GM12878 (cell line): ENCODE results near the gene MT1G. TPM values are rescaled to one million over a fixed set of nuclear protein-coding genes. Genes with fewer than 3 reads are reported as not detected.
A peak's percentile ranks its signal among the peaks of the same experiment; 100 is the strongest.

Source experiments
- ATF2 ChIP-seq: IDR thresholded peaks from 2 replicates; pipeline ENCODE4 v1.6.1; 2012; ENCODE audit warnings: low read length, inconsistent platforms
- BACH1 ChIP-seq: fragments of 450-650 bp; IDR thresholded peaks from 2 replicates; pipeline ENCODE4 v1.6.1; 2017; ENCODE audit warnings: mild to moderate bottlenecking, borderline replicate concordance
- BHLHE40 ChIP-seq, 2 experiments: fragments of 450-650 bp in 1 of 2; IDR thresholded peaks; 2 replicates each; pipeline ENCODE4 v1.6.1; 2011 to 2017; ENCODE audit warnings: low read depth in 2 of 2, borderline replicate concordance in 1 of 2, improper control_type of control experiment in 1 of 2, low read length in 1 of 2, mild to moderate bottlenecking in 1 of 2
- BRCA1 ChIP-seq: IDR thresholded peaks from 2 replicates; pipeline ENCODE4 v1.6.1; 2011; ENCODE audit warnings: low read depth, low read length, improper control_type of control experiment
- CTCF ChIP-seq, 3 experiments: IDR thresholded peaks in 2 of 3; conservative IDR thresholded peaks in 1 of 3; 2 replicates each; pipeline ENCODE4 v1.5.1; 2011; ENCODE audit warnings: low read depth in 3 of 3, low read length in 3 of 3, mild to moderate bottlenecking in 3 of 3, control low read depth in 2 of 3, moderate library complexity in 2 of 3, inconsistent platforms in 1 of 3, mixed read lengths in 1 of 3; ENCODE audit not compliant: control insufficient read depth in 2 of 3, insufficient read depth in 1 of 3; ENCODE audit errors: extremely low read depth in 1 of 3
- GATAD2B ChIP-seq: fragments of 450-650 bp; conservative IDR thresholded peaks from 2 replicates; pipeline ENCODE4 v1.6.1; 2017; ENCODE audit warnings: low read depth, mild to moderate bottlenecking, moderate library complexity
- MEF2A ChIP-seq: IDR thresholded peaks from 2 replicates; pipeline ENCODE4 v1.6.1; 2011; ENCODE audit warnings: low read depth, mild to moderate bottlenecking, low read length, moderate library complexity; ENCODE audit not compliant: insufficient read depth
- NFIC ChIP-seq: IDR thresholded peaks from 2 replicates; pipeline ENCODE4 v1.6.1; 2012; ENCODE audit warnings: low read depth, mild to moderate bottlenecking, inconsistent platforms, low read length, moderate library complexity
- NKRF ChIP-seq: fragments of 450-650 bp; conservative IDR thresholded peaks from 2 replicates; pipeline ENCODE4 v1.6.1; 2017; ENCODE audit warnings: mild to moderate bottlenecking, moderate library complexity
- NR2C2 ChIP-seq: IDR thresholded peaks from 2 replicates; pipeline ENCODE4 v1.6.1; 2011; ENCODE audit warnings: borderline replicate concordance, low read depth; ENCODE audit not compliant: control insufficient read depth, insufficient read length
- POU2F2 ChIP-seq: IDR thresholded peaks from 3 replicates; pipeline ENCODE4 v1.6.1; 2011; ENCODE audit warnings: low read depth, mild to moderate bottlenecking, low read length, borderline replicate concordance
- SIX5 ChIP-seq: IDR thresholded peaks from 2 replicates; pipeline ENCODE4 v1.6.1; 2011; ENCODE audit warnings: mild to moderate bottlenecking, low read depth, low read length, moderate library complexity; ENCODE audit not compliant: severe bottlenecking
- SMC3 ChIP-seq: IDR thresholded peaks from 2 replicates; pipeline ENCODE4 v1.6.1; 2011; ENCODE audit warnings: low read length, improper control_type of control experiment, borderline replicate concordance
- SREBF1 ChIP-seq: IDR thresholded peaks from 2 replicates; pipeline ENCODE4 v1.6.1; 2012; ENCODE audit warnings: mild to moderate bottlenecking, low read length
- TCF3 ChIP-seq: IDR thresholded peaks from 2 replicates; pipeline ENCODE4 v1.6.1; 2012; ENCODE audit warnings: low read depth, mild to moderate bottlenecking, low read length, borderline replicate concordance; ENCODE audit not compliant: insufficient read depth
- ZNF274 ChIP-seq: IDR thresholded peaks from one replicate; pipeline ENCODE4 v1.8.0; 2011; ENCODE audit not compliant: insufficient read length, insufficient read depth
- ZNF592 ChIP-seq: fragments of 450-650 bp; IDR thresholded peaks from 2 replicates; pipeline ENCODE4 v1.6.1; 2017; ENCODE audit warnings: mild to moderate bottlenecking, moderate library complexity
- polyA plus RNA-seq, 11 experiments: library from polyadenylated mRNA; depleted of rRNA in 4 of 11; unstranded in 6 of 11; stranded (reverse) in 5 of 11; fragments of >200 nt; fragmentation: Nextera tagmentation in 4 of 11; fragmentation: Illumina TruSeq in 1 of 11; extraction: Ambion mirVana in 4 of 11; extraction: Trizol in 1 of 11; gene quantifications; 1 replicate in 1 of 11; 2 replicates in 10 of 11; pipeline versions ENCODE4 v1.2.1 to v1.2.3, GENCODE V29; 2011 to 2016; ENCODE audit warnings: inconsistent platforms in 2 of 11, missing spikeins in 2 of 11, low read depth in 1 of 11
- total RNA-seq, 4 experiments: library from RNA; depleted of rRNA in 3 of 4; stranded (reverse); fragments of >200 nt in 3 of 4; fragmentation: Illumina TruSeq in 1 of 4; extraction: Trizol in 1 of 4; gene quantifications; 2 replicates each; pipeline versions ENCODE4 v1.2.1 to v1.2.3, GENCODE V29; 2013 to 2021

Gene MT1G
- total and polyA plus RNA-seq, 10 of the 15 experiments (the other 5 are each of a cell fraction or from before 2014, with no cell fraction given), result 1.2 to 9.1 (median 4.6) TPM

- TF ChIP-seq POU2F2 (no peak), GATAD2B (0 out of 2 replicates have a peak, but pooled peaks have one; percentile 37), ATF2 (no peak), ZNF592 (no peak), ZNF274 (no peak), MEF2A (no peak), NKRF (no peak), SREBF1 (no peak), BRCA1 (no peak), NR2C2 (no peak), SMC3 (no peak), CTCF (IDR thresholded peaks at IDR 0.05 in 2 of 3, conservative IDR thresholded peaks at IDR 0.05 in 1 of 3; ENCODE audit: control insufficient read depth in 2 of 3, extremely low read depth in 1 of 3, insufficient read depth in 1 of 3, low read depth in 3 of 3, low read length in 3 of 3) (peak in 2 of 3 experiments; percentile 21 to 39; a peak in 3 of 6 replicates), TCF3 (no peak), NFIC (no peak), BACH1 (no peak), SIX5 (no peak), BHLHE40 (IDR thresholded peaks at IDR 0.05; ENCODE audit: borderline replicate concordance in 1 of 2, low read depth in 2 of 2, low read length in 1 of 2) (peak in 1 of 2 experiments; percentile 24; a peak in 1 of 4 replicates)
Observed at GRCh38 chr16:56643080-56643778, 24.6 kb downstream of the MT1G start (continued).
